Mucosa of stomach (tissue), 1 donor: Measurements from ENCODE around the gene CDC42BPB.

Source experiments
- H3K27me3 ChIP-seq: one replicate; pipeline ENCODE4 v1.7.0; 2013; ENCODE audit warnings: mild to moderate bottlenecking, low read length; ENCODE audit not compliant: control insufficient read depth, insufficient read depth
- H3K36me3 ChIP-seq: one replicate; pipeline ENCODE4 v1.7.0; 2013; ENCODE audit warnings: low read length; ENCODE audit not compliant: control insufficient read depth, insufficient read depth
- H3K4me1 ChIP-seq: one replicate; pipeline ENCODE4 v1.7.0; 2013; ENCODE audit warnings: mild to moderate bottlenecking, low read length; ENCODE audit not compliant: control insufficient read depth, insufficient read depth
- H3K4me3 ChIP-seq: one replicate; pipeline ENCODE4 v1.7.0; 2013; ENCODE audit warnings: low read length
- H3K9ac ChIP-seq: one replicate; pipeline ENCODE4 v1.7.0; 2013; ENCODE audit warnings: mild to moderate bottlenecking, low read length, moderate library complexity
- H3K9me3 ChIP-seq: one replicate; pipeline ENCODE4 v1.7.0; 2013; ENCODE audit warnings: mild to moderate bottlenecking, low read length, moderate library complexity; ENCODE audit not compliant: control insufficient read depth
- donor health status: Pancreatic carcinoma.

CDC42BPB gene

GRCh38 chr14:103023881-103024473 lies 33.4 kb downstream of the CDC42BPB start:
- peaks cover 15% of the 10 kb centered on the region for H3K4me1 ChIP-seq
- no peaks in the 10 kb centered on the region for H3K36me3 ChIP-seq
- H3K9me3 ChIP-seq: no peaks in the 10 kb centered on the region
- H3K27me3 ChIP-seq: no peaks in the 10 kb centered on the region
- H3K9ac ChIP-seq: no peak overlapping the region
- no peak overlapping the region for H3K4me3 ChIP-seq

- Histone ChIP-seq H3K4me1 (peaks cover 9% of the 10 kb centered on the region), H3K9ac (no peak overlapping the region), H3K4me3 (no peak overlapping the region)
Measured at GRCh38 chr14:103022685-103023044, 34.7 kb downstream of the CDC42BPB start.

DNA sequence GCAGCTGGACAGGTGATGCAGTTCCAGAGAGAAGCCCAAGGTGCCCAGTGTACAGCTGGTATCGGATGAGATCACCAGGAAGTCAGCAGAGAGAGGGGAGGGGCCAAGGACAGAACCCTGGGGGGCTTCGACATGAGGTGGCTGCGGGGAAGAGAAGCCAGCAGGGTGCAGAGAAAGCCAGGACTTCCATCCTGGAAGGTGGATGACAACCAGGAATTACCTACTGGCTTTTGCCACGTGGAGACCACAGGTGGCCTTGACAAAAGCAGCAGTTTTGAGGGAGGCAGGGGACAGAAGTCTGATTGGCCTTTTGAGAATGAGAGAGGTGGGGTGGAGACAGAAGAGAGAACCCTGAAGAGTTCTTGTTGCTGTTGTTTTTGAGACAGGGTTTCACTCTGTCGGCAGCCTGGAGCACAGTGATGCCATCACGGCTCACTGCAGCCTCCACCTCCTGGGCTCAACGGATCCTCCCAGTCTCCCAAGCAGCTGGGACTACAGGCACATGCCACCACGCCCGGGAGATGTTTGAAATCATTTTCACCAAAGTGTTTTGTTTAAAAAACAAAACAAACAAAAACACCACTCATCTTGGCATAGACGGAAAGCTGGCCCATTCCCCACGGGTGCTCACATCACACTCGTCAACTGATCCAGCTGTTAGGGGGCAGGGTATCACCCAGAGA lies 35.2 kb downstream of the CDC42BPB start:
- Histone ChIP-seq H3K9me3 (no peaks in the 10 kb centered on the region), H3K9ac (no peak overlapping the region), H3K4me3 (no peak overlapping the region), H3K27me3 (no peaks in the 10 kb centered on the region), H3K36me3 (no peaks in the 10 kb centered on the region), H3K4me1 (peaks cover 9% of the 10 kb centered on the region)

More at GRCh38 chr14:103022685-103023044, 34.7 kb downstream of the CDC42BPB start:
- no peaks in the 10 kb centered on the region for H3K9me3 ChIP-seq
- no peaks in the 10 kb centered on the region for H3K36me3 ChIP-seq
- H3K27me3 ChIP-seq: no peaks in the 10 kb centered on the region

GRCh38 chr14:103021684-103022001 lies 35.7 kb downstream of the CDC42BPB start:
- Histone ChIP-seq H3K4me3 (no peak overlapping the region), H3K36me3 (no peaks in the 10 kb centered on the region), H3K9me3 (no peaks in the 10 kb centered on the region), H3K4me1 (peaks cover 9% of the 10 kb centered on the region), H3K27me3 (no peaks in the 10 kb centered on the region), H3K9ac (no peak overlapping the region)

- Histone ChIP-seq H3K9ac (no peak overlapping the region), H3K27me3 (no peaks in the 10 kb centered on the region), H3K36me3 (no peaks in the 10 kb centered on the region), H3K4me1 (peaks cover 9% of the 10 kb centered on the region), H3K9me3 (no peaks in the 10 kb centered on the region), H3K4me3 (no peak overlapping the region)
Measured at GRCh38 chr14:103020271-103021170, 36.8 kb downstream of the CDC42BPB start.

DNA sequence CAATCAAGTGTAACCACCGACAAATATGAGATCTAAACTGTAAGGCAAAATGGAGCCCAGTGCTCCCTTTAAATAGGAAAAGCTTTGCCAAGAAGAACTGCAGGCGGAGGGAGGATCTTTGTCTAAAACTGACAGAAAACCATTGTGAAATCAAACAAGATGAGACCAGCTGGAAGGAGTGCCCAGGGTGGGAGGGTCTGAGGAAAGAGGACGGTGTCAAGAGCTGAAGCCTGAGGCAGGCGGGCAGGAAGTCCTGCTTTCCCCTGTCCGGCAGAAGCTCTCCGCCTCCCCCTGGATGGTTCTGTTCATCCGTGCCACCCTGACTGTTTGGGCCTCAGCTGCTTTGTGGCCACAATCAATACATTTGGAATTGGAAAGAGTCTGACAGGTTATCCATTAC lies 37.5 kb downstream of the CDC42BPB start:
- Histone ChIP-seq H3K9me3 (no peaks in the 10 kb centered on the region), H3K4me3 (no peak overlapping the region), H3K9ac (no peak overlapping the region), H3K36me3 (no peaks in the 10 kb centered on the region), H3K4me1 (peaks cover 13% of the 10 kb centered on the region), H3K27me3 (no peaks in the 10 kb centered on the region)

DNA sequence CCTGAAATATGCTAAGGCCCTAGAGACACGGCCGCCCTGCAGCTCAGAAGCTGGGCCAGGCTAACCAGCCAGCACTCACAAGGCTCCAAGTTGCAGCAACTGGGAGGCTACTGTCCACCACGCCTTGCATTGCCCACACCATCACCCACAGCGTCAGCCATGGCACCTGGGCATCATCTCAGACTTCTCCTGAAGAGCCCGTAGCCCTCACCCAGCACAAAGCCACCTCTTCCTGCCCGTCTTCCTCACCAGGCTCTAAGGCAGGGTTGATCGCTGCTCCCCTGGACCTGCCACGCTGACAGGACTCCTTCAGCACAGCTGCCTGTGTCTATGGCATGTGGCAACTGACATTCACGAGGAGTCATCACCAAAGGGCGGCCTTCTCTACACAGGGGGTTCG lies 38.1 kb downstream of the CDC42BPB start:
- no peaks in the 10 kb centered on the region for H3K9me3 ChIP-seq
- H3K4me1 ChIP-seq: peaks cover 13% of the 10 kb centered on the region
- H3K4me3 ChIP-seq: no peak overlapping the region
- H3K36me3 ChIP-seq: no peaks in the 10 kb centered on the region
- H3K27me3 ChIP-seq: no peaks in the 10 kb centered on the region
- H3K9ac ChIP-seq: no peak overlapping the region

DNA sequence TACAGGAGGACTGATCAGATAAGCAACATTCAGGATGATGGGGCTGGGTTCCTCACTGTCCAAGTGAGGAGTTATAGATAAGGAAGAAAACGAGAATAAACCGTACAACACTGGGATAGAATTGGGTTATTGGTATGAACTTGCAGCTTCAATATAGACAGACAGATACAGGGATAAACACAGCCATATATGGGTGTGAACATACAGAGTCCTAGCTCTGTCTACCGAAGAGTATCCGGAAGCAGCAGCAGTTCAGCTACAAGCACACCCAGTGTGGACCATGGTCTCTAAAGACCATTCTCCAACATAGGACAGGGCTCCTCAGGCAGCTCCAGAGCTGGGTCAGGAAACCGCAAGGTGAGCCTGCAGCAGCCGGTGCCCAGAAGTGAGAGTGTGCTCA lies 40.8 kb downstream of the CDC42BPB start:
- no peaks in the 10 kb centered on the region for H3K9me3 ChIP-seq
- H3K4me3 ChIP-seq: no peak overlapping the region
- H3K36me3 ChIP-seq: peaks cover under 1% of the 10 kb centered on the region
- peaks cover 5% of the 10 kb centered on the region for H3K4me1 ChIP-seq
- H3K27me3 ChIP-seq: no peaks in the 10 kb centered on the region
- no peak overlapping the region for H3K9ac ChIP-seq

GRCh38 chr14:103016071-103016470 lies 41.3 kb downstream of the CDC42BPB start:
- peaks cover 4% of the 10 kb centered on the region for H3K36me3 ChIP-seq
- H3K4me1 ChIP-seq: peaks cover 9% of the 10 kb centered on the region
- H3K9me3 ChIP-seq: no peaks in the 10 kb centered on the region
- H3K9ac ChIP-seq: no peak overlapping the region
- no peaks in the 10 kb centered on the region for H3K27me3 ChIP-seq
- no peak overlapping the region for H3K4me3 ChIP-seq

DNA sequence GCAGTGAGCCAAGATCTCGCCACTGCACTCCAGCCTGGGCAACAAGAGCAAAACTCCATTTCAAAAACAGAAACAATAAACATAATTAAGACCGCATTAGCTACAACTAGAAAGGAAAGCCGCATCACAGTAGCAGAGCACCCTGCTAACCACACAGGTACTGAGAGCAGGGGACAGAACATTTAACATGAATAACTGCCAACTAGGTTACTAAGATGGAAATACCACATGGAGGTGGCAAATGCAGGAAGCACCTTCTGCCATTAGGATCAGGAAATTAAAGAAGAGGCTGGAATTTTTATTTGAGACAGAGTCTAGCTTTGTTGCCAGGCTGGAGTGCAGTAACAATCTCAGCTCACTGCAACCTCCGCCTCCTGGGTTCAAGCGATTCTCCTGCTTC lies 41.9 kb downstream of the CDC42BPB start:
- H3K4me3 ChIP-seq: no peak overlapping the region
- peaks cover 14% of the 10 kb centered on the region for H3K4me1 ChIP-seq
- H3K27me3 ChIP-seq: no peaks in the 10 kb centered on the region
- H3K9me3 ChIP-seq: no peaks in the 10 kb centered on the region
- peaks cover 4% of the 10 kb centered on the region for H3K36me3 ChIP-seq
- H3K9ac ChIP-seq: no peak overlapping the region

DNA sequence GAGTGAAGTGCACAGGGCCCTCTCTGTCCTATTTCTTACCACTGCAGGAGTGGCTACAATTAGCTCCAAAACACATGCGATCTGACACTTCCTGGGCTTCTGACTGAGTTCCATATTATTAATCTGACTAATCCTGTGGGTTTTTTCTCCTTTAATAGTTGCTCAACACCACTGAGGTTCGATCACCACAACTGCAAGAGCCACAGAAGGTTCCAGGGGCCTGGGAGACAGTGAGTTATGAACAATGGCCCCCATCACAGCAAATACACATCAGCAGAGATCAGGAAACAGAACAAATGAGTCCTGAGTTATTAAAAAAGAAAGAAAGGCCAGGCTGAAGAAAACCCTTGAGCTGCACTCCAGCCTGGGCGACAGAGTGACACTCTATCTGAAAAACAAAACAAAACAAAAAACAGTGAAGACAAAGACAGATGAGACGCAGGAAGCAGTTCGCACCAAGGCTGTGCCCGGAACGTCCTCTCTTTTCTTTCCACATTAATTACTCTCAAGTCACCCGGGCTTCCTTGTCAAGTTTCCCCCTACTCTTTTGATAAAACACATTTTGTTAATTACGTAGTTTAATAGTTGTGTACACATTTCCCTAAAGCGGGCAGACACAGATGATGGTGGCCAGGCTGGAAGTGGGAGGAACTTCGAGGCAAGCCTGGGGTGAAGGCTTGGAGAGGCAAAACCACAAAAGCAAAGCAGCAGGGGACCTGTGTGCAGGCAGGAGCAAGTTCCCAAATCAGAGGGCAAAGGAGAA lies 42.7 kb downstream of the CDC42BPB start:
- H3K9ac ChIP-seq: no peak overlapping the region
- no peaks in the 10 kb centered on the region for H3K9me3 ChIP-seq
- no peak overlapping the region for H3K4me3 ChIP-seq
- peaks cover 4% of the 10 kb centered on the region for H3K36me3 ChIP-seq
- peaks cover 20% of the 10 kb centered on the region for H3K4me1 ChIP-seq
- H3K27me3 ChIP-seq: no peaks in the 10 kb centered on the region

- H3K27me3 ChIP-seq: no peaks in the 10 kb centered on the region
- no peak overlapping the region for H3K9ac ChIP-seq
- no peak overlapping the region for H3K4me3 ChIP-seq
- peaks cover 23% of the 10 kb centered on the region for H3K4me1 ChIP-seq
- peaks cover 10% of the 10 kb centered on the region for H3K36me3 ChIP-seq
- no peaks in the 10 kb centered on the region for H3K9me3 ChIP-seq
Measured at GRCh38 chr14:103013028-103013427, 44.3 kb downstream of the CDC42BPB start.
